GM18909 (cell line): ENCODE measurements around the gene LAMC2.
"Not testable (repeated sequence)": the region's sequence is repeated elsewhere in the genome, so short reads cannot be mapped to it uniquely, and the experiment has no call there.

ENCODE experiments used
- ATAC-seq: cut with Tn5 transposase; IDR thresholded peaks from one replicate; pipeline ENCODE4 v1.9.1; 2021; ENCODE audit warnings: mild to moderate bottlenecking; ENCODE audit not compliant: unreplicated experiment, poor library complexity

Gene LAMC2

DNA sequence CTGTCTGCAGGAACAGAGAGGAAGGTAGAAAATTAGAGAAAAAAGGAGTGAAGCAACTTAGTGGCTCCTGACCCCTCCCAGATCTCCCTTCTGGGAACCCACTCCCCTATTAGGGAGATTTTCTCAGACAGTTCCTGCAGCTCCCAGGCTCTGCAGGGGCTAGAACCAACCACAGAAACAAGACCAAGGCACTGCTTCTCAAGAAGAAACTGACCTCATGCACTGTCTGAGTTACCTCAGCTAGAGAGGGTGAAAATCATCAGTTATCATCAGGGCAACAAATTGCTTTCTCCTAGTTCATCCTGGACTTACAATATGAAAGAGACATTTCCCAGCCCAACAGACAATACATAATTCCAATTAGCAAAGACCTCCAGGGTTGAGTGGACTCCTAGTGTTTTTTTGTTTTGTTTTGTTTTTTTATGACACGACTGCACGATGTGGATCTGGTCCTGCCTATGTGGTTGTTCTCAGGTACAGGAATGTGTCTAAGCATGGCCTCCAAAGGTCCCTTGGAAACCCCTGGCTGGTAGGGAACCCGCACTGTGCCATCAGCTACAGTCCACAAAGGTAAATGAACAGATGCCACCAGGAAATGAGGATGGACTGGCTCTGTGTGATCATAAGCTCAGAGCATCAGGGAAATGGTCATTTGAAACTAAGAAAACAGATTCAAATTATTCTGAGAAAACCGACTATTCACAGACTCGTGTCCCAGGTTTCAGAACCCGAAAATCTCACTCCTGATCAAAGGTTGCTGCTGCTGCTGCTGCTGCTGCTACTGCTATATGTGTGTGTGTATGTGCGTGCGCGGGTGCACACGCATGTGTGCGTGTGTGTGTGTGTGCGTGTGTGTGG is 65.3 kb downstream of the LAMC2 start:
- ATAC-seq = no peak

DNA sequence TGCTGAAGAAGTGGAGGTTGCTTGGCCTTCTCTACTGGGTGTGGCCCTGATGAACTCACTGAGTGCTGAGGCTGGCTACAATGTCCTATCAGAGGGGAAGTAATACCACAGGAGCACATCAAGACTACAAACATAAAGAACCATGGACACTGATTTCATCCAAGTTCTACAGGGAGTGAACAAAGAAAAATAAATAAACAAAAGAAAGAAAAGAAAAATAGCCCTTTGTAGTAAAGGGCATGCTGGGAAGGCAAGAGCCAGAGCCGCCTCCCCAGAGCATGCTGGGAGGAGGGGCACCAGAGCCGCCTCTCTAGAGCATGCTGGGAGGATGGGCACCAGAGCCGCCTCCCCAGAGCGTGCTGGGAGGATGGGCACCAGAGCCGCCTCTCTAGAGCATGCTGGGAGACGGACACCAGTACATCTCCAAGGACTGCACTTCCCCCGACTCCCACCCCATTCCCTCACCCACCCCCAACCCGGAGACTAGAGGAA is 65.9 kb downstream of the LAMC2 start:
- ATAC-seq = no peak

GRCh38 chr1:183255073-183255472 is 69.0 kb downstream of the LAMC2 start:
- ATAC-seq = no peak

- ATAC-seq = no peak
Measured at GRCh38 chr1:183259924-183260323, 73.9 kb downstream of the LAMC2 start.

DNA sequence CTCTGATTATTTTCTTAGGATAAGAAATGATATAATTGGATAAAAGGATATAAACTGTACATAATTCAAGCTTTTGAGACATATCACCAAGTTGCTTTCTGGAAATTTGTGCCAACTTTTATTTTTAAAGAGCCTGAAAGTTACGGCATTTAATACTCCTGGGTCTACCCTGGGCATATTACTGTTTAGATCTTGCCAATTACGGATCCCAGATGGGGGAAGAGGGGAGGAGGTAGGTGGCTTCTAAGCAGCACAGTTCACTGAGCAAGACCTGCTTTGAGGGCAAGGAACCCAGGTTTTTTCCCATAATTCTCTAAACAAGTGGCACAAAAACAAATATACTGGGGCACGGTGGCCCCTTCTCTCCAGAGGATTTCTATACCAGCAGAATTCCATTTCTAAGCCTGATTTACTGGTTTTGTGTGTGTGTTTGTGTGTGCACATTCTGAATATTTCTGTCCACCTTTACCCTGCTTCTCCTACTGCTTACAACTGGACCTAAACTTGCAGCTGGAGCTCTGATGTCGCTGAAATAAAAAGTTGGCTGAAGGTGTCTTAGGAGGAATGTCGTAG is 76.7 kb downstream of the LAMC2 start:
- ATAC-seq = no peak

- no peak for ATAC-seq
Measured at GRCh38 chr1:183263886-183264602, 78.0 kb downstream of the LAMC2 start.

DNA sequence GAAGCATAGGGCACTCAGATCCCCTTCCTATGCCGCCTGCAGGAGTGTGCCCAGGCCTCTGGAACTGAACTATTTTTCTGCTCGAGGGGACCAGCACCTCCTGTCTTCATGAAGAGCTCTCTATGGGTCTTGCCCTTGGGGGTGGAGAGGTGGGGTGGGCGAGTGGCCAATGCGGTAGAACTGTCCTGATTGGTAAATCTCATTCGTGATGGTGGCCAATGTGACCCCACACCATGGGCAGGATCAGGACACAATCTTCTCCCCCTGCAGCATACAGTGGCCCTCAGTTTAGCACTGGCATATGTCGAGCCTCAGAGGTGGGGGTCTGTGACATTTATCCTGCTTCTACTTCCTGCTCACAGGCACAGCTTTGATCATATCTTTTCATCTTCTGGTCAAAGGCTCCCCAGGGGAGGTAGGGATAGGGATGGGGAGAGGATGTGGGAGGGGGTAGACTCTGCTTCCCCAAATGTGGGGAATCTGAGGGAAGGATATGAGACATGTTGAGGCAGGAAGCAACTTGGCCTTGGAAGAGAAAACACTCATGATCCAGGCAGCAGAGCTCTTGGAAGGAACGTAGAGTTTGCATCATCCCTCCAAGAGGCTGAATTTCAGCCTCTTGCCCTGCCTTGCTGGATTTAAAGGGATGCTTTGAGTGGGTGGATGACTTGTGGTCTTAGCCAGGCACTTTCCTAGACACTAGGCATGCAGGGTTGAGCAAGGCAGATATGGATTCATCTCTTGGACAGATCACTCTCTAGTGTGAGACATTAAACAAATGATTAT is 81.8 kb downstream of the LAMC2 start:
- ATAC-seq = no peak

GRCh38 chr1:183270541-183271141 is 84.6 kb downstream of the LAMC2 start:
- ATAC-seq = no peak

GRCh38 chr1:183272390-183272848 is 86.4 kb downstream of the LAMC2 start:
- ATAC-seq = no peak

DNA sequence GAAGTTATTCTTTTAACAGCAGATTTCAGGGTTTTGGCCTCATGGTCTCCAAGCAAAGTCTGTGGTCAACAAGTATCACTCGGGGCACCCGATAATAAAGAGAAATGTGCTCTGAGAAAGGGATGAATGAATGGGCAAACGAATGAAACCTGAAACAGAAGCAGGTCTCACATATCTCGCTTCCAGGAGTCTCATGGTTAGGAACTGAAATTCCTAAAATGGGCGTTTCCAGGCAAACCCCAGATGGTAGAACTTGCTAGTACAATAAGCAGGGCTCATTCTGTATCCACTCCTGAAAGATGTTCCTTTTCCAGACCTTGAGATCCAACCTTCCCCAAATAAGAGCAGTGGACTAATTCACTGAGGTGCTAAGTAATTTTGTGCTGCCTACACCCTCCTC is 87.2 kb downstream of the LAMC2 start:
- no peak for ATAC-seq

GRCh38 chr1:183273984-183274383 is 87.9 kb downstream of the LAMC2 start:
- not testable (repeated sequence) for ATAC-seq

DNA sequence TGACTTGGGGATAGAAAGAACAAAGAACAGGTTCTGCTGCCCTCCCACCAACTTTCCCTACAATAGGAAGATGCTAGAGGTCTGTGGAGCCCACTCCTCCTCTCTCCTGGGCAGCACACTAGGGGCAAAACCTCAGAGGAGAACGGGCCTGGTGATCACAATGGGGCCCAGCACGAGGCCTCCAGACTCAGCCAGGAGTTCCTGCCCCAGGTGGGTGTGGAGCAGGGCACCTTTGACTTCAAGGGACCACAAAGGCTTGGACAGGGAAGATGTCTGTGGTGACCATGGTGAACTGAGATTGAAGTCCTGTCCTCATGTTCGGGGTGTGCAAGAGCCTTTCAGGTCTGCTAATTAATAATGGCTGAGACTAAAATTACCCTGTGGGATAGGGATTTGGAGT is 88.8 kb downstream of the LAMC2 start:
- ATAC-seq = no peak

- no peak for ATAC-seq
Measured at GRCh38 chr1:183275322-183275721, 89.3 kb downstream of the LAMC2 start.

DNA sequence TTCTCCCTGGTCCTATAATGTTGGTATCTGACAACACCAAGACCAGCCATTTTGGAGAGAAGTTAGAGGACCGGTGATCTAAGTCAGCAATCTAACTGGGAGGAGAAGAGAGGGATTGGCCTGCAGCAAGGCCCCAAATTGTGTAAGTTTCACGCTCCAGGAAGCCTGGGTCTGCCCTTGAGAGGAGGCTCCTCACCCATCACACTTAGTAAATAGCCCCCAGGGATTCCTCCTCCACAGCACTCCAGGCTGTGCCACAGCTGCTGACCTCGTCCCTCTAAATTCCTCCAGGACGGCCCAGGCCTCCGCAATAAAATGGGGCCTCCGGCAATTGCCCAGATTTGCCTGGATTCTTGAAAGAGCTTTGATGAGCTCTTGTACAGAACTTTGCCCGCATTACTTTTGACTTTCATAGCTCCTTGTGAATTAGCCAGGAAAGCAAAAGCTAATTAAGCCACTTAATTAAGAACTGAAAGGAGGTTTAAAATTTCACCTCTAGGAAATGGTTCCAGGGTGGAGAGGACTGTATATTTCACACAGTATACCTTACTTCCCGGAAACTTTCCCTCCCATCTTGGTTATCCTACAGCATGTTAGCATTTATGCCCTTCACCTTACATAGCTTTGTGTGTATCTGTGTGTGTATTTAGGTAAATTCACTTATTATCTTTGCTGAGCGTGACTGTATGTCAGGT is 90.5 kb downstream of the LAMC2 start:
- ATAC-seq = no peak

DNA sequence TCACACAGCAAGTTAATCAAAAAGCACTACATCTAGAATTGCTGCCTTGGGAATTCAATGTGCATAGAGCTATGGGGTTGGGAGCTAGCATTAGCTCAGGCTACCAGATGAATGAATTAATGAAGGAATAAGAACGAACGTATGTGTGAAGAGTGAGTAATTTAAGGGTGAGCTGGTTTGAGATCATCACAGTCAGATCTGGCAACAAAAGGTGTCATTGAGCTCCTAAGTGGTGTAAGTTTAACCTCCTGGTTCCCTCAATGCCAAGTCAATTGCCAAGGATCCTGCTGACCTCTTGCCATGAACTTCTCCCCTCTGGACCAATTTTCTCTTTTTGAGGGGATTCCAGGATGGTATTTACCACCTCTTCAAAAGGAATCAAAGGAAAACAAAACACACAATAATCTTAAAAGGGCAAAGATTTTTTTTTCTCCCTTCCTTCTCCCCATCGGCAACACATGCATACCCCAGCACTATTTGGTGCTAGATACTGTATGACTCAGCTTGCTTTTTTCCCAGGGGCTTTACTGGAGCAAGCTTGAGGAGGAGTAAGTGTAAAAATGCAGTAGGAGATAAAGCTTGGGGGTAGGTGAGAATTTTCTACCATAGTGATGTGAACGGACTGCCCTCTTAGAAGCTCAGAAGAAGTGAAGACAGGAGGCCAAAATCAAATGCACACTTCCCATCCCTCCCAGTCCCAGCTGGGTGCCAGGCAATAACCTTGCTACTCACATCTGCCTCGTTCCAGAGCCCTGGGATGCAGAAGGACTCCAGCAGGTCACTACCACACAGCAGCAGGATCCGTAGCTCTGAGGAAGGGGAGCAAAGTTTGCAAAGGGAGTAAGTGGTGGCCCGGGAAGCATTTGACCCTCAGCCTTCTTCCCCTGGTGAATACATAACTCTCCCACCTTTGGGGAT is 92.0 kb downstream of the LAMC2 start:
- no peak for ATAC-seq

DNA sequence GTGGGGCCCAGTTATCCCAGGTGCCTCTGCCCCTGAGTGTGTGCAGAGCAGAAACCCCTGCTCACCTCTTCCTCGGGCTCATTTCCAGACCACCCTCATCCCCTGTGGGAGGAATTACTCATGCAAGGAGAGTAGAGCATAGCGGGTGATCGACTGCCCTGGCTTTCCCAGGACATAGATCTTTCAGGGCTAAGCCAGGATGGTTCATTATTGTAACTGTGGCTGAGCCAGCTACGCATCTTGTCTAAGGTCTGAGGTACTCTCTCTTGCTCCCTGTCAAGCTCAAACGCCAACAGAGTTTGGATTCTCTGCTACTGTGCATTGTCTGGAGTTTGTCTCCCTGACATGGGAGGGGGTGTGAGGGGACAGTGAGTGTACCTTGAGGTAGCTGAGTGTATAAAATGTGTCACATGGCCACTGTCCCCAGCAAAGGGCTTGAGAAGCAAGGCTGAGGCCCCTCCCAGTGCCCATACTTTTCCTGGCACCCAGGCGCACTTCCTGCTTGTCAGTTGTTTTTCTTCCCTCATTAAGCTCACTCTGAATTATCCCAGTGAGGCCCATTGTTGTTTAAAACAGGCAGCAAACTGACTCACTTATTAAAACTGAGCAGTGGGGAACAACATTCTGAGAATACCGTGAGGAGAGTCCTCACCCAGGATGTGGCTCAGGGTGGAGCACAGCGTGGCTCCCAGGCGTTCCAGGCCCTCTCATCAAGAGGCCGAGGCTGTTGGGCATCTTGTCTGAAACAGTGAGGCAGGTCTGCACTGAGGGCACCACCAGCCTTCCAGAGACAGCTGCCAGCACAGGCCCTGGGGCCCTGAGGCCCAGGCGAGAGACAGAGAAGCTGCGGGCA is 92.9 kb downstream of the LAMC2 start:
- no peak for ATAC-seq

GRCh38 chr1:183279835-183280234 is 93.8 kb downstream of the LAMC2 start:
- no peak for ATAC-seq
